ENCODE results near the gene RASIP1.

Gene RASIP1

DNA sequence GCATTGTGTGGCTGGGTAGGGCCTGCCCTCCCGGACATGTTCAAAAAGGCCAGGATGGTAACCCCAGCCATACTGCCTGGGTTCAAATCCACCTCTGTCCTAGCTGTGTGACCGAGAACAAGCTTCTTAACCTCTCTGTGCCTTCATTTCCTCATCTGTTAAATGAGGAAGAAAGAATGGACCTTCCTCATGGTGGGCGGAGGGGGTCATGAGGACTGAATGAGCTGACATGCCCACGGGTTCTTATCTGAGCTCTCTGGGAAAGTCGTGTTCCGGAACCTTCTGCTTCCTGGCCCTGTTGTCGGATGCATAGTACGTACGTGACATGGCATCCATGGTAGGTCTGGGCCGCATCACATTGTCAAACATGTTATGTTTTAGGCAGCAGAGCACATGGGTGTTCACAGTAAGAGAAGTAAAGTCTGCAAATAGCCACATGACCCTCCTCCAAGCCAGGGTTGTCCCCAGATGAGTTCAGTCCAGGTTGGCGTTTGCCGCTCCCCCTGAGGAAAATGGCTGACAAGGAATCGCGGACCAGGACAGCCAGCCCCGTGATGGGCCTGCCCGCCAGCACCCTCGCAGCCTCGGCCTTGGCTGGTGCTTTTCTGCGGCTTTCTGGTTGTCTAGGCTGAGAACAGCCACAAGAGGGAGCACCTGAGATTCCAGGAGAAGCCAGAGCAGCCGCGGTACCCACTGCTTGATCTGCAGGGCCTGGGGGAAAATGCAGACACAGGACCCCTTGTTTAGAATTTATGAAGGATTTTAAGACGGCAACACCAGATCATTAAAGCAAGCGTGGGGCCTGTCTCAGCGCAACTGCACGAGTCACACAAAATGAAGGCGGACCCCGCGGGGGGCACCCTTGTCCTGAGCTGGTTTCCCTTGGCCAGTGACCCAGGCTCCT lies 65.2 kb downstream of the RASIP1 start:
- no peak overlapping the region for H3K27ac ChIP-seq
- no peaks in the 10 kb centered on the region for H3K27me3 ChIP-seq (replicated peaks)
- TF ChIP-seq, protein P1, sequence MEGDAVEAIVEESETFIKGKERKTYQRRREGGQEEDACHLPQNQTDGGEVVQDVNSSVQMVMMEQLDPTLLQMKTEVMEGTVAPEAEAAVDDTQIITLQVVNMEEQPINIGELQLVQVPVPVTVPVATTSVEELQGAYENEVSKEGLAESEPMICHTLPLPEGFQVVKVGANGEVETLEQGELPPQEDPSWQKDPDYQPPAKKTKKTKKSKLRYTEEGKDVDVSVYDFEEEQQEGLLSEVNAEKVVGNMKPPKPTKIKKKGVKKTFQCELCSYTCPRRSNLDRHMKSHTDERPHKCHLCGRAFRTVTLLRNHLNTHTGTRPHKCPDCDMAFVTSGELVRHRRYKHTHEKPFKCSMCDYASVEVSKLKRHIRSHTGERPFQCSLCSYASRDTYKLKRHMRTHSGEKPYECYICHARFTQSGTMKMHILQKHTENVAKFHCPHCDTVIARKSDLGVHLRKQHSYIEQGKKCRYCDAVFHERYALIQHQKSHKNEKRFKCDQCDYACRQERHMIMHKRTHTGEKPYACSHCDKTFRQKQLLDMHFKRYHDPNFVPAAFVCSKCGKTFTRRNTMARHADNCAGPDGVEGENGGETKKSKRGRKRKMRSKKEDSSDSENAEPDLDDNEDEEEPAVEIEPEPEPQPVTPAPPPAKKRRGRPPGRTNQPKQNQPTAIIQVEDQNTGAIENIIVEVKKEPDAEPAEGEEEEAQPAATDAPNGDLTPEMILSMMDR (IDR thresholded peaks at IDR 0.05; ENCODE audit: low read depth, low read length, missing control alignments) = peak; percentile 90
- no peak overlapping the region for H3K4me3 ChIP-seq (ENCODE audit: low read depth, low read length)
- H3K36me3 ChIP-seq (replicated peaks) = no peaks in the 10 kb centered on the region
- in situ Hi-C loops (cut with HindIII; ENCODE audit: low pct_ligation_motif_present, low sequenced_read_pairs) = no loop called here
- peak; percentile 73 for DNase-seq

DNA sequence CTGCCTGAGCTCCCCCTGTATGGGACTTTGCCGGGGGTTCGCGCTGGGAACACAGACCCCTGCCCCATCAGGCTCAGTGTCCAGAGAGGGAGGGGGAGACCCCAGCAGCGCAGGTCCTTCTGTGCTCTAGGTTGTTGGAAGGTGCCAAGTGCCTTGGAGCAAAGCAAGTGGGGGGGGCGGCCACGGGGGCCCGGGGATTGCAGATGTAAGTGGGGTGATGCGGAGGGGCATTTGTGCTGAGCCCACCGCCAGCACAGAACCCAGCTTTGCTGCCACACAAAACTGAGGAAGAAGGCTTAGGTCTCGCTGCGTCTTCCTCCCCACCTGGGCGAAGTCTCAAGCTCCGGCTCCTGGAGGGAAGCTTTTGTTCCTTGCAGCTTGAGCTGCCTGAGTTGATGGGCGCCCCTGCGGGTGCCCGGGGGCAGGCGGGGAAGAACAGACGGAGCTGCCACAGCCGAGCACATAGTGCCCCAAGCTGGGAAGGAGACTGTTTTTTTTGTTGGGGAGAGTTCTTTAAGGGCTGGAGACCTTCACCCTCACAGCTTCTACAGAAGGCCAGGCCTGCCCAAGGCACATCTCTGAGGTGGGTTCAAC lies 66.1 kb downstream of the RASIP1 start:
- Histone ChIP-seq H3K27me3 (replicated peaks) (no peaks in the 10 kb centered on the region), H3K4me3 (ENCODE audit: low read depth, low read length) (no peak overlapping the region), H3K27ac (no peak overlapping the region), H3K36me3 (replicated peaks) (no peaks in the 10 kb centered on the region)
- in situ Hi-C loops (cut with HindIII; ENCODE audit: low pct_ligation_motif_present, low sequenced_read_pairs) = no loop called here
- TF ChIP-seq, protein P1 (IDR thresholded peaks at IDR 0.05; ENCODE audit: low read depth, low read length, missing control alignments) = no peak
- DNase-seq = no peak

DNA sequence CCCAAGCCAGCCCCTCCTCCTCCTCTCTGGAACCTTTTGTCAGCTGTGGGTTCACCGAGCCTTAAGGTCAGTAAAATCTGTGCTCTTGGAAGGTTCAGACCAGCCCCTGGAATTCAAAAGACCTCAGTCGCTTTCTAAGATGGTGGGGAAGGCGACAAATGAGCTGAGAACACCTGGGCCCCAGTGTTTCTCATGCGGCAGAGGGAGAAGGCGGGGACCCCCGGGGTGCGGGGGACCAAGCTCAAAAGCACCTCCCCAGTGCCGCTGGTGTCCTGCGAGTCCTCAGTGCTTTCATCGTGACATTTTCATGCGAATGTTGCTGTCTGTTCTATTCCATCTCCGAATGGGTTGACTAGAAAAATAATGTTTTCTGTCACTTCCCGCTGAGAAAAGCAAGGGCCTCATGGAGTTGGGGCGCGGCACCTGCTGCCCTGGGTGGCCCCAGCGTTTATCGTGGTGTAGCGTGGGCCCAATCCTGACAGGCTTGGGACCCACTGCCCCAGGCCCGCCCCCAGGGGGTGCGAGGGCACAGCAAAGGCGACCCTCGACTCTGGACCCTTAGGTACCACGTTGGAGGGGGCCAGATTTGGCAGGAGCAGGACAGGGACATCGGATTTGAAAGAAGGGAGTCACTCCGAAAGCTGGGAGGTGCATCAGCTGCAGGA lies 66.8 kb downstream of the RASIP1 start:
- no peak for DNase-seq
- Histone ChIP-seq H3K27me3 (replicated peaks) (no peaks in the 10 kb centered on the region), H3K36me3 (replicated peaks) (no peaks in the 10 kb centered on the region), H3K27ac (no peak overlapping the region), H3K4me3 (ENCODE audit: low read depth, low read length) (no peak overlapping the region)
- TF ChIP-seq, protein P1 (IDR thresholded peaks at IDR 0.05; ENCODE audit: low read depth, low read length, missing control alignments) = no peak
- in situ Hi-C loops (cut with HindIII; ENCODE audit: low pct_ligation_motif_present, low sequenced_read_pairs) = no loop called here

DNA sequence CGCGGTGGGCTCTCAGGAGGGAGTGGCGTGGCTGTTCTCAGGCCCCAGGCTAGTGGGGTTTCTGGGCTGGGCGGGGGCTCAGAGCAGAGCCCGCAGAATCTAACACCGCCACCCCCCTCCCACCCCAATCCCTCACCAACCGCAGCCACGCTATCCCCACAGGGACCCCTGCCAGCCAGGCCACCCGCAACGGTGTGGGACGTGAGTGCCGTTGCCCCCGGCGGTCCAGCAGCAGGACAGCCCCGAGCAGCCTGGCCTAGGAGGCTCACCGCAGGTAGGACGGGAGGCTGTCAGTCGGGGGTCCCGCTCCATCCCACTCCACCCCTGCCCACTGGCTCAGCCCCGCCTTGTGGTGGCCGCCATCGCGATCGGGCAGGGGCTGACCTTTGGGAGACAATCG lies 67.4 kb downstream of the RASIP1 start, which contains the start of gene NTN5:
NTN5 (minus strand) TSS at position 24 of the 400 bp plus-strand sequence. CDS start 2,031 bp downstream, outside the sequence.
- no peaks in the 10 kb centered on the region for H3K27me3 ChIP-seq (replicated peaks)
- no peak for DNase-seq
- no peak within 1 kb of the TSS for H3K4me3 ChIP-seq (ENCODE audit: low read depth, low read length)
- H3K36me3 ChIP-seq (replicated peaks) = no peaks in the 10 kb centered on the region
- TF ChIP-seq, protein P1 (IDR thresholded peaks at IDR 0.05; ENCODE audit: low read depth, low read length, missing control alignments) = no peak
- no peak within 1 kb of the TSS for H3K27ac ChIP-seq
- in situ Hi-C loops (cut with HindIII; ENCODE audit: low pct_ligation_motif_present, low sequenced_read_pairs) = no loop called here

DNA sequence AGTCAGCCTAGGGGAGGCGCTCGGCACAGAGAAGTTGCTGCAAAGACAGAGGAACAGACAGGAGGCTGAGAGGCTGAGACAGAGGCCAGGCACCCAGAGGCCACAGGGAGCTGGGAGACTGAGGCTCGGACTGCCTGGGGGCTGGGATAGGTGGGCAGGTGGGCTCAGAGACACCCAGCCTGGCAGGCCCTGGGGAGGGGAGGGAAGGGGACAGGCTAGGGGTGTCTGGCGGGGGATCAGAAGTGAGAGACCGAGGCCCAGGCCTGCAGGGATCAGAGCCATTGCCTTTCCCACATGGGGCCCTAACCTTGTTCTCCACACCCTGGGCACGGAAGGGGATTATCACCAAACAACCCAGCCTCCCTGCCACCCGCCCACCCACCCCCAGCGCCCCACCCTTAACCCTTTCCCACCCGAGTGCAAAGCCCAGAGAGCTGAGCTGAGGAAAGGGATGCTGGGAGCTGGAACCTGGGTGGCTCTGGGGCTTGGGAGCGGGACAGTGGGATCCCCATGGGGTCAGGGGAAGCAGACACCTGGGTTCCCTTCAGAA lies 68.9 kb downstream of the RASIP1 start:
- H3K4me3 ChIP-seq (ENCODE audit: low read depth, low read length) = no peak overlapping the region
- H3K27ac ChIP-seq = no peak overlapping the region
- in situ Hi-C loops (cut with HindIII; ENCODE audit: low pct_ligation_motif_present, low sequenced_read_pairs) = no loop called here
- H3K36me3 ChIP-seq (replicated peaks) = no peaks in the 10 kb centered on the region
- TF ChIP-seq, protein P1 (IDR thresholded peaks at IDR 0.05; ENCODE audit: low read depth, low read length, missing control alignments) = no peak
- DNase-seq = no peak
- H3K27me3 ChIP-seq (replicated peaks) = no peaks in the 10 kb centered on the region

Measured in brain microvascular endothelial cell (primary cell).